ENCODE results near the gene NTM.

NTM gene

GRCh38 chr11:131537196-131537595 is 166.8 kb downstream of the NTM start:
- no peak overlapping the region for H3K4me3 ChIP-seq (ENCODE audit: low read depth, low read length)
- 0 out of 2 replicates have a peak, but pooled peaks have one; percentile 23 for TF ChIP-seq CTCF (IDR thresholded peaks at IDR 0.05; ENCODE audit: control insufficient read depth, extremely low read depth, insufficient read depth)
- DNase-seq (ENCODE audit: low read depth), result no peak

GRCh38 chr11:131537748-131538147 is 167.3 kb downstream of the NTM start:
- no peak for DNase-seq (ENCODE audit: low read depth)
- TF ChIP-seq CTCF (IDR thresholded peaks at IDR 0.05; ENCODE audit: control insufficient read depth, extremely low read depth, insufficient read depth), result no peak
- no peak overlapping the region for H3K4me3 ChIP-seq (ENCODE audit: low read depth, low read length)

- no peak overlapping the region for H3K4me3 ChIP-seq (ENCODE audit: low read depth, low read length)
- no peak for TF ChIP-seq CTCF (IDR thresholded peaks at IDR 0.05; ENCODE audit: control insufficient read depth, extremely low read depth, insufficient read depth)
- DNase-seq (ENCODE audit: low read depth), result no peak
These were observed 167.9 kb downstream of the NTM start for GRCh38 chr11:131538322-131538721.

- no peak overlapping the region for H3K4me3 ChIP-seq (ENCODE audit: low read depth, low read length)
- no peak for TF ChIP-seq CTCF (IDR thresholded peaks at IDR 0.05; ENCODE audit: control insufficient read depth, extremely low read depth, insufficient read depth)
- DNase-seq (ENCODE audit: low read depth), result no peak
These were observed 170.3 kb downstream of the NTM start for GRCh38 chr11:131540676-131541075.

- no peak for DNase-seq (ENCODE audit: low read depth)
- TF ChIP-seq CTCF (IDR thresholded peaks at IDR 0.05; ENCODE audit: control insufficient read depth, extremely low read depth, insufficient read depth), result no peak
- H3K4me3 ChIP-seq (ENCODE audit: low read depth, low read length), result no peak overlapping the region
These were observed 173.1 kb downstream of the NTM start for GRCh38 chr11:131543389-131544025.

GRCh38 chr11:131544591-131544990 is 174.2 kb downstream of the NTM start:
- no peak for DNase-seq (ENCODE audit: low read depth)
- H3K4me3 ChIP-seq (ENCODE audit: low read depth, low read length), result no peak overlapping the region
- TF ChIP-seq CTCF (IDR thresholded peaks at IDR 0.05; ENCODE audit: control insufficient read depth, extremely low read depth, insufficient read depth), result no peak; the same call in 1 of the 2 replicates
